GM19035 (cell line): ENCODE measurements around the gene C16orf92.
"Not testable (repeated sequence)": the region's sequence is repeated elsewhere in the genome, so short reads cannot be mapped to it uniquely, and the experiment has no call there.

Experiments
- ATAC-seq: cut with Tn5 transposase; IDR thresholded peaks from one replicate; pipeline ENCODE4 v1.9.1; 2021; ENCODE audit not compliant: unreplicated experiment

C16orf92 gene

GRCh38 chr16:30023586-30023985 is 588 bp downstream of the C16orf92 start:
- no peak for ATAC-seq

GRCh38 chr16:30024451-30024850 is 1.5 kb downstream of the C16orf92 start:
- ATAC-seq = no peak

GRCh38 chr16:30025156-30025555 is 2.2 kb downstream of the C16orf92 start:
- ATAC-seq = no peak

- ATAC-seq = no peak
Measured at GRCh38 chr16:30025574-30025973, 2.6 kb downstream of the C16orf92 start.

GRCh38 chr16:30026449-30026848 is 3.5 kb downstream of the C16orf92 start:
- ATAC-seq = no peak

- ATAC-seq = no peak
Measured at GRCh38 chr16:30027588-30028437, 4.8 kb downstream of the C16orf92 start.

- ATAC-seq = no peak
Measured at GRCh38 chr16:30028438-30029076, 5.6 kb downstream of the C16orf92 start.

GRCh38 chr16:30030011-30030685 is 7.2 kb downstream of the C16orf92 start:
- ATAC-seq = no peak

- no peak for ATAC-seq
Measured at GRCh38 chr16:30030841-30031413, 7.9 kb downstream of the C16orf92 start, which contains the start of gene TLCD3B. TLCD3B (minus strand) TSS chr16:30031271; CDS start chr16:30030527, 744 bp downstream.

- ATAC-seq = no peak
Measured at GRCh38 chr16:30031477-30031918, 8.5 kb downstream of the C16orf92 start.

- no peak for ATAC-seq
Measured at GRCh38 chr16:30032083-30032819, 9.3 kb downstream of the C16orf92 start.

- no peak for ATAC-seq
Measured at GRCh38 chr16:30033270-30033669, 10.3 kb downstream of the C16orf92 start.

- no peak for ATAC-seq
Measured at GRCh38 chr16:30040221-30040620, 17.2 kb downstream of the C16orf92 start.

GRCh38 chr16:30040690-30041089 is 17.7 kb downstream of the C16orf92 start:
- not testable (repeated sequence) for ATAC-seq

GRCh38 chr16:30041841-30042240 is 18.8 kb downstream of the C16orf92 start:
- ATAC-seq = no peak

- ATAC-seq = no peak
Measured at GRCh38 chr16:30046178-30046577, 23.2 kb downstream of the C16orf92 start.

- no peak for ATAC-seq
Measured at GRCh38 chr16:30046588-30046987, 23.6 kb downstream of the C16orf92 start.

GRCh38 chr16:30049871-30050270 is 26.9 kb downstream of the C16orf92 start:
- no peak for ATAC-seq

- no peak for ATAC-seq
Measured at GRCh38 chr16:30051518-30051917, 28.5 kb downstream of the C16orf92 start.

GRCh38 chr16:30052671-30053372 is 29.8 kb downstream of the C16orf92 start:
- peak; percentile 76 for ATAC-seq
